Measurements from ENCODE around the gene C3orf80. TPM values are rescaled to one million over a fixed set of nuclear protein-coding genes. Genes with fewer than 3 reads are reported as not detected.
"Not testable (repeated sequence)": the region's sequence is repeated elsewhere in the genome, so short reads cannot be mapped to it uniquely, and the experiment has no call there.

C3orf80 gene
- polyA plus RNA-seq (not detected in 3 replicates), polyA minus RNA-seq (not detected in 3 replicates)
- polyA plus RNA-seq (2011; ENCODE audit: low read depth): not detected
- not detected in 2 replicates for polyA plus RNA-seq (2011; cell fraction: cytosol; rRNA removed)
- polyA plus RNA-seq (2011; cell fraction: nucleus; rRNA removed): not detected in 2 replicates
- polyA plus RNA-seq (2012; ENCODE audit: low replicate concordance): not detected in 2 replicates
- polyA minus RNA-seq (2011; cell fraction: cytosol; rRNA and poly(A)+ RNA removed): not detected
- polyA minus RNA-seq (2011; cell fraction: nucleus; rRNA and poly(A)+ RNA removed): not detected in 2 replicates

DNA sequence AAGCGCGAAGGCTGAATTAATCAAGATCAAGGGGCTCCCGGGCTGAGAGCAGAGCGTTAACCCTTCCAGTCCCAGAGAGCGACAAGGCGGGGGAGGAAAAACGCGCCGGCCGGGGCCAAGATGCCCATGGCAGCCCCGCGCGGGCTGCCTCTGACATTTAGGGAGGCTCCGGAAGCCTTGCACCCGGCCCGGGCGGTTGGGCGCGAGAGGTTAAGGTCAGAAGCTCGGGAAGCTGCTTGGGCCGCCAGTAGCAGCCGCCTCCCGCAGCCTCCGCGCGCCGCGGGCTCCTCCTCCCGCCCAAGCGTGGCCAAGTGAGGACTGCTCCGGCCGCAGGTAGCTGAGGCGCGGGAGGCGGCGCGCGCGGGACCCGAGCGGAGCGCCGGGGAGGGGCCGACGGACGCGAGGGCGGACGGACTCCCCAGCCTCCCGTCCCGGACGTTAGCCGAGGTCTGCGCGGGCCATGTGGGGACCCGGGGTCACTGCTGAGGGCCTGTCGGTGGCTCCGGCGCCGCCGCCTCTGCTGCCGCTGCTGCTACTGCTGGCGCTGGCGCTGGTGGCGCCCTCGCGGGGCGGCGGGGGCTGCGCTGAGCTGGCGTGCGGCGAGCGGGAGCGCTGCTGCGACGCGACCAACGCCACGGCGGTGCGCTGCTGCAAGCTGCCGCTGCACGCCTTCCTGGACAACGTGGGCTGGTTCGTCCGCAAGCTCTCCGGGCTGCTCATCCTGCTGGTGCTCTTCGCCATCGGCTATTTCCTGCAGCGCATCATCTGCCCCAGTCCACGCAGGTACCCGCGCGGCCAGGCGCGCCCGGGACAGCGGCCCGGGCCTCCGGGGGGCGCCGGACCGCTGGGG, at the start of gene C3orf80:
TSS of gene C3orf80 (plus strand) at position 247 of the 850 bp plus-strand sequence. CDS start at position 461, 214 bp downstream.
- peak within 1 kb of the TSS; percentile 18 to 60 (median 43) for H3K4me3 ChIP-seq (ENCODE audit: control insufficient read depth in 2 of 3, extremely low read depth in 1 of 3, insufficient read depth in 2 of 3, low read depth in 1 of 3, low read length in 3 of 3)
- H3K79me2 ChIP-seq (ENCODE audit: control insufficient read depth, insufficient read depth, low read length): no peaks in the 10 kb centered on the region
- no peaks in the 10 kb centered on the region for H4K20me1 ChIP-seq (ENCODE audit: control insufficient read depth, extremely low read depth, insufficient read depth, low read length)
- TF ChIP-seq EZH2 (IDR thresholded peaks at IDR 0.05; ENCODE audit: low read length): peak; percentile 64
- TF ChIP-seq, protein P1, sequence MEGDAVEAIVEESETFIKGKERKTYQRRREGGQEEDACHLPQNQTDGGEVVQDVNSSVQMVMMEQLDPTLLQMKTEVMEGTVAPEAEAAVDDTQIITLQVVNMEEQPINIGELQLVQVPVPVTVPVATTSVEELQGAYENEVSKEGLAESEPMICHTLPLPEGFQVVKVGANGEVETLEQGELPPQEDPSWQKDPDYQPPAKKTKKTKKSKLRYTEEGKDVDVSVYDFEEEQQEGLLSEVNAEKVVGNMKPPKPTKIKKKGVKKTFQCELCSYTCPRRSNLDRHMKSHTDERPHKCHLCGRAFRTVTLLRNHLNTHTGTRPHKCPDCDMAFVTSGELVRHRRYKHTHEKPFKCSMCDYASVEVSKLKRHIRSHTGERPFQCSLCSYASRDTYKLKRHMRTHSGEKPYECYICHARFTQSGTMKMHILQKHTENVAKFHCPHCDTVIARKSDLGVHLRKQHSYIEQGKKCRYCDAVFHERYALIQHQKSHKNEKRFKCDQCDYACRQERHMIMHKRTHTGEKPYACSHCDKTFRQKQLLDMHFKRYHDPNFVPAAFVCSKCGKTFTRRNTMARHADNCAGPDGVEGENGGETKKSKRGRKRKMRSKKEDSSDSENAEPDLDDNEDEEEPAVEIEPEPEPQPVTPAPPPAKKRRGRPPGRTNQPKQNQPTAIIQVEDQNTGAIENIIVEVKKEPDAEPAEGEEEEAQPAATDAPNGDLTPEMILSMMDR (optimal IDR thresholded peaks at IDR 0.05 in 1 of 3, IDR thresholded peaks at IDR 0.05 in 1 of 3, conservative IDR thresholded peaks at IDR 0.05 in 1 of 3; ENCODE audit: extremely low read depth in 1 of 3, insufficient read depth in 2 of 3, low read length in 3 of 3): peak in 2 of 3 experiments; percentile 1 to 43
- H3K27ac ChIP-seq (ENCODE audit: control insufficient read depth, insufficient read depth, low read length): no peak within 1 kb of the TSS
- H3K27me3 ChIP-seq (ENCODE audit: control insufficient read depth, extremely low read depth, insufficient read depth, low read length): peaks cover 42% of the 10 kb centered on the region
- H3K4me1 ChIP-seq (ENCODE audit: control insufficient read depth, extremely low read depth, insufficient read depth, low read length): no peaks in the 10 kb centered on the region
- H3K9me1 ChIP-seq (ENCODE audit: control insufficient read depth, extremely low read depth, insufficient read depth, low read length): no peaks in the 10 kb centered on the region
- FAIRE-seq (no peak), DNase-seq (ENCODE audit: low read depth, low spot score) (no peak)
- peak within 1 kb of the TSS; percentile 29 for H2AFZ ChIP-seq (ENCODE audit: control insufficient read depth, low read length)
- H3K9me3 ChIP-seq (ENCODE audit: control insufficient read depth, low read depth, low read length): no peaks in the 10 kb centered on the region
- no peaks in the 10 kb centered on the region for H3K36me3 ChIP-seq (ENCODE audit: control insufficient read depth in 2 of 2, extremely low read depth in 1 of 2, insufficient read depth in 2 of 2, low read length in 2 of 2)
- peak within 1 kb of the TSS; percentile 15 for H3K9ac ChIP-seq (ENCODE audit: control insufficient read depth, extremely low read depth, insufficient read depth, low read length)
- H3K4me2 ChIP-seq (ENCODE audit: control insufficient read depth, extremely low read depth, insufficient read depth, low read depth, low read length): peak within 1 kb of the TSS; percentile 76
- dilution Hi-C loops (cut with MboI; ENCODE audit: extremely low pct_ligation_motif_present, low sequenced_read_pairs): no loop called here

DNA sequence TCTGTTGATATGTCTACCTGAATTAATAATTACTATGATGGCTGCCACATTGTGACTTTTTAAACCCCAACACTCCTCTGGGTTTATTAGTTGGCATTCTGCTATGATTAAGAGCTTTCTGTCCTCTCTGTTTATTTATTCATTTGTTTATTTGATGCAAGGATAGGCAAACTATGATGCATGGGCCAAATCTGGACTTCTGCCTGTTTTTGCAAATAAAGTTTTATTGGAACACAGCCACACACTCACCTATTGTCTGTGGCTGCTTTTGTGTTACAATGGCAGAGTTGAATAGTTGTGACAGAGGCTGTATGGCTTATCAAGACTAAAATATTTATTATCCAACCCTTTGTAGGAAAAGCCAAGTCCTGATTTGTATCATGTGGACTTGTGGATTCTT, 48.3 kb upstream of the C3orf80 start:
- Histone ChIP-seq H3K27me3 (ENCODE audit: control insufficient read depth, extremely low read depth, insufficient read depth, low read length) (peaks cover 3% of the 10 kb centered on the region), H3K9ac (ENCODE audit: control insufficient read depth, extremely low read depth, insufficient read depth, low read length) (no peak overlapping the region), H3K9me1 (ENCODE audit: control insufficient read depth, extremely low read depth, insufficient read depth, low read length) (no peaks in the 10 kb centered on the region), H3K36me3 (ENCODE audit: control insufficient read depth in 2 of 2, extremely low read depth in 1 of 2, insufficient read depth in 2 of 2, low read length in 2 of 2) (no peaks in the 10 kb centered on the region), H2AFZ (ENCODE audit: control insufficient read depth, low read length) (no peak overlapping the region), H3K27ac (ENCODE audit: control insufficient read depth, insufficient read depth, low read length) (no peak overlapping the region), H3K4me1 (ENCODE audit: control insufficient read depth, extremely low read depth, insufficient read depth, low read length) (no peaks in the 10 kb centered on the region), H3K9me3 (ENCODE audit: control insufficient read depth, low read depth, low read length) (no peaks in the 10 kb centered on the region), H3K4me2 (ENCODE audit: control insufficient read depth, extremely low read depth, insufficient read depth, low read depth, low read length) (no peak overlapping the region), H4K20me1 (ENCODE audit: control insufficient read depth, extremely low read depth, insufficient read depth, low read length) (no peaks in the 10 kb centered on the region), H3K79me2 (ENCODE audit: control insufficient read depth, insufficient read depth, low read length) (no peaks in the 10 kb centered on the region), H3K4me3 (ENCODE audit: control insufficient read depth in 2 of 3, extremely low read depth in 1 of 3, insufficient read depth in 2 of 3, low read depth in 1 of 3, low read length in 3 of 3) (no peak overlapping the region)
- FAIRE-seq (no peak), DNase-seq (ENCODE audit: low read depth, low spot score) (no peak)
- dilution Hi-C loops (cut with MboI; ENCODE audit: extremely low pct_ligation_motif_present, low sequenced_read_pairs): no loop called here
- TF ChIP-seq, protein P1 (optimal IDR thresholded peaks at IDR 0.05 in 1 of 3, IDR thresholded peaks at IDR 0.05 in 1 of 3, conservative IDR thresholded peaks at IDR 0.05 in 1 of 3; ENCODE audit: extremely low read depth in 1 of 3, insufficient read depth in 2 of 3, low read length in 3 of 3): no peak
- TF ChIP-seq EZH2 (IDR thresholded peaks at IDR 0.05; ENCODE audit: low read length): no peak

DNA sequence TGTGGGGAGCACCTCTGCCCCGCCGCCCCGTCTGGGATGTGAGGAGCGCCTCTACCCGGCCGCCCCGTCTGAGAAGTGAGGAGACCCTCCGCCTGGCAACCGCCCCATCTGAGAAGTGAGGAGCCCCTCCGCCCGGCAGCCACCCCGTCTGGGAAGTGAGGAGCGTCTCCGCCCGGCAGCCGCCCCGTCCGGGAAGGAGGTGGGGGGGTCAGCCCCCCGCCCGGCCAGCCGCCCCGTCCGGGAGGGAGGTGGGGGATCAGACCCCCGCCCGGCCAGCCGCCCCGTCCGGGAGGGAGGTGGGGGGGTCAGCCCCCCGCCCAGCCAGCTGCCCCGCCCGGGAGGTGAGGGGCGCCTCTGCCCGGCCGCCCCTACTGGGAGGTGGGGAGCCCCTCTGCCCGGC, 46.6 kb upstream of the C3orf80 start:
- H3K79me2 ChIP-seq (ENCODE audit: control insufficient read depth, insufficient read depth, low read length); H3K27ac ChIP-seq (ENCODE audit: control insufficient read depth, insufficient read depth, low read length); H3K4me1 ChIP-seq (ENCODE audit: control insufficient read depth, extremely low read depth, insufficient read depth, low read length); dilution Hi-C loops (cut with MboI; ENCODE audit: extremely low pct_ligation_motif_present, low sequenced_read_pairs); H3K9me3 ChIP-seq (ENCODE audit: control insufficient read depth, low read depth, low read length); H4K20me1 ChIP-seq (ENCODE audit: control insufficient read depth, extremely low read depth, insufficient read depth, low read length); H3K4me3 ChIP-seq (ENCODE audit: control insufficient read depth in 2 of 3, extremely low read depth in 1 of 3, insufficient read depth in 2 of 3, low read depth in 1 of 3, low read length in 3 of 3); H3K36me3 ChIP-seq (ENCODE audit: control insufficient read depth in 2 of 2, extremely low read depth in 1 of 2, insufficient read depth in 2 of 2, low read length in 2 of 2); DNase-seq (ENCODE audit: low read depth, low spot score); H3K9me1 ChIP-seq (ENCODE audit: control insufficient read depth, extremely low read depth, insufficient read depth, low read length); H3K9ac ChIP-seq (ENCODE audit: control insufficient read depth, extremely low read depth, insufficient read depth, low read length); FAIRE-seq; H3K27me3 ChIP-seq (ENCODE audit: control insufficient read depth, extremely low read depth, insufficient read depth, low read length); H3K4me2 ChIP-seq (ENCODE audit: control insufficient read depth, extremely low read depth, insufficient read depth, low read depth, low read length); H2AFZ ChIP-seq (ENCODE audit: control insufficient read depth, low read length): not testable (repeated sequence)
